22Rv1 (cell line): ENCODE measurements around the gene GRIK4.

Experiments used
- H3K27ac ChIP-seq: fragments of 450-650 bp; 2 replicates; pipeline ENCODE4 v1.5.1; 2017
- ZFX ChIP-seq: fragments of 450-650 bp; IDR thresholded peaks from 2 replicates; pipeline ENCODE4 v1.6.1; 2017; ENCODE audit warnings: antibody characterized with exemption, borderline replicate concordance
- TF ChIP-seq, protein P1 (sequence below): fragments of 450-650 bp; IDR thresholded peaks from 2 replicates; pipeline ENCODE4 v1.5.1; 2017; ENCODE audit warnings: mild to moderate bottlenecking

GRIK4 gene

DNA sequence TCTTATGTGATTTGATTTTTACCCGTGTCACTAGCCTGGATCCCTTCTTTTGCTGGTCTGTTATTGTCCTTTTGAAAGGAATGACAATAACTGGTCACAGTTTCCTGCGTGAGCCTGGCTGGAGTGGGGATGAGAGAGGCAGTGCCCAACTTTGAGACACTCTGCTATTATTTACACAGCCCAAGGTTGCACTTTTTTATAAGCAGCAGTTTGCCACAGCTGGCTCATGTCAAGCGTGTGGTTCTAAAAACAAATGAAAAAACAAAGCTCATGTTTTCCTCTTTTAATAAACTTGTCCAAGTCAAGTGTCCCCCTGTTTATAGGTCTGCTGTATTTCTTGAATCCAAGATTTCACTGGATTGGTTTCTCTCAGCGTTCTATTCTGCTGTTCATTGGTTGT lies 201.3 kb downstream of the GRIK4 start:
- H3K27ac ChIP-seq = no peak overlapping the region
- no peak for TF ChIP-seq ZFX
- TF ChIP-seq, protein P1, sequence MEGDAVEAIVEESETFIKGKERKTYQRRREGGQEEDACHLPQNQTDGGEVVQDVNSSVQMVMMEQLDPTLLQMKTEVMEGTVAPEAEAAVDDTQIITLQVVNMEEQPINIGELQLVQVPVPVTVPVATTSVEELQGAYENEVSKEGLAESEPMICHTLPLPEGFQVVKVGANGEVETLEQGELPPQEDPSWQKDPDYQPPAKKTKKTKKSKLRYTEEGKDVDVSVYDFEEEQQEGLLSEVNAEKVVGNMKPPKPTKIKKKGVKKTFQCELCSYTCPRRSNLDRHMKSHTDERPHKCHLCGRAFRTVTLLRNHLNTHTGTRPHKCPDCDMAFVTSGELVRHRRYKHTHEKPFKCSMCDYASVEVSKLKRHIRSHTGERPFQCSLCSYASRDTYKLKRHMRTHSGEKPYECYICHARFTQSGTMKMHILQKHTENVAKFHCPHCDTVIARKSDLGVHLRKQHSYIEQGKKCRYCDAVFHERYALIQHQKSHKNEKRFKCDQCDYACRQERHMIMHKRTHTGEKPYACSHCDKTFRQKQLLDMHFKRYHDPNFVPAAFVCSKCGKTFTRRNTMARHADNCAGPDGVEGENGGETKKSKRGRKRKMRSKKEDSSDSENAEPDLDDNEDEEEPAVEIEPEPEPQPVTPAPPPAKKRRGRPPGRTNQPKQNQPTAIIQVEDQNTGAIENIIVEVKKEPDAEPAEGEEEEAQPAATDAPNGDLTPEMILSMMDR = no peak

DNA sequence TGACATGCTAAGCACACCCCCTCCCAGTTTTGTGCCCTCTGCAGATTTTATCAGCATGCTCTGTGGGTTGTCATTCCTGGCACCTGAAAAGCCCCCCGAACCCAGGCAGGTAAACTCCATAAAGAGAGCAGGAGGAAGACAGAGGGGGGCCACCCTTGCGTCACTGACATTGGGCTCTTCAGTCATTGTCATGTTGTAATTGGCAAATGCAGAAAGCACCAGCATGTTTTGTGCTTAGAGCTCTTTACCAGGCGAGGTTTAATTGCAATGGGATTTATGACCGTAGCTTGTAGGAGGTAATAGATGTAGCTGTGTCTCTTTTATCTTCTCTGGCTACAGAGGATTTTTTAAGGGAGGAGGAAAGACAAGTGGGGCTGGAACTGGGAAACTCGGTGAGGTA lies 201.7 kb downstream of the GRIK4 start:
- TF ChIP-seq ZFX = no peak
- TF ChIP-seq, protein P1 = no peak

DNA sequence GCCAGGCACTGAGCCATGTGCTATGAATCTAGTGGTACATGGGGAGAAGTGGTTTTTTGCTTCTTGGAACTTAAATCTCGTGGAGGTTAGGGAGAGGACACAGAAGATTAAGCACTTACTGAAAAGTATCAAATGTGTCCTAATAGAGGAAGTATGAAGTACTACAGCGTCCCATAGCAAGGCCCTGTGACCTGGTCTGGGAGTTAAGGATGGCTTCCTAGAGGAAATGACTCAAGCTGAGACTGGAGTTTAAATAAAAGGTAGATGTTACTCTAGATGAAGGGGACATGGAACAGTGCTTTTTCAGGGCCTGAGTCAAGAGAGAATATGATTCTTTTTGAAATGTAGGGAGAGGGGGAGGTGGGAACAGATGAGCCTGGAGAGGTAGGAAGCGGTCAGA lies 202.9 kb downstream of the GRIK4 start:
- TF ChIP-seq, protein P1 = no peak
- TF ChIP-seq ZFX = no peak
- no peak overlapping the region for H3K27ac ChIP-seq

More for the DNA sequence above, 201.7 kb downstream of the GRIK4 start:
- H3K27ac ChIP-seq = no peak overlapping the region

- H3K27ac ChIP-seq = no peak overlapping the region
- TF ChIP-seq, protein P1 = peak; percentile 46
- TF ChIP-seq ZFX = no peak
Measured at GRCh38 chr11:120715239-120715638, 203.7 kb downstream of the GRIK4 start.

- TF ChIP-seq, protein P1 = no peak
- no peak for TF ChIP-seq ZFX
- no peak overlapping the region for H3K27ac ChIP-seq
Measured at GRCh38 chr11:120717042-120717441, 205.5 kb downstream of the GRIK4 start.

- no peak overlapping the region for H3K27ac ChIP-seq
- TF ChIP-seq, protein P1 = no peak
- TF ChIP-seq ZFX = no peak
Measured at GRCh38 chr11:120717623-120718022, 206.1 kb downstream of the GRIK4 start.

GRCh38 chr11:120718171-120718570 lies 206.6 kb downstream of the GRIK4 start:
- no peak overlapping the region for H3K27ac ChIP-seq
- no peak for TF ChIP-seq ZFX
- TF ChIP-seq, protein P1 = no peak
